Skeletal muscle satellite cell (primary cell): ENCODE results near the gene ASB1.

Source experiments
- H3K27me3 ChIP-seq: 2 replicates; pipeline ENCODE4 v1.7.0; 2013; ENCODE audit warnings: low read length; ENCODE audit not compliant: control insufficient read depth, insufficient read depth
- H3K36me3 ChIP-seq: 2 replicates; pipeline ENCODE4 v1.7.0; 2013; ENCODE audit warnings: mild to moderate bottlenecking, control low read depth, low read length; ENCODE audit not compliant: insufficient read depth
- H3K4me1 ChIP-seq: 2 replicates; pipeline ENCODE4 v1.7.0; 2013; ENCODE audit warnings: low read length; ENCODE audit not compliant: control insufficient read depth, insufficient read depth
- H3K4me2 ChIP-seq: 2 replicates; pipeline ENCODE4 v1.7.0; 2013; ENCODE audit warnings: mild to moderate bottlenecking, low read length
- H3K4me3 ChIP-seq: 2 replicates; pipeline ENCODE4 v1.7.0; 2013; ENCODE audit warnings: low read length
- H3K9ac ChIP-seq: 2 replicates; pipeline ENCODE4 v1.7.0; 2013; ENCODE audit warnings: mild to moderate bottlenecking, low read depth, low read length, moderate library complexity
- H3K9me3 ChIP-seq: replicated peaks from 2 replicates; pipeline ENCODE4 v1.7.0; 2013; ENCODE audit warnings: mild to moderate bottlenecking, control low read depth, low read length

ASB1 gene

GRCh38 chr2:238406221-238406997 lies 20.3 kb upstream of the ASB1 start:
- H3K36me3 ChIP-seq = peaks cover 10% of the 10 kb centered on the region
- no peaks in the 10 kb centered on the region for H3K9me3 ChIP-seq
- no peaks in the 10 kb centered on the region for H3K4me1 ChIP-seq
- H3K4me3 ChIP-seq = no peak overlapping the region
- H3K27me3 ChIP-seq = no peaks in the 10 kb centered on the region
- no peak overlapping the region for H3K4me2 ChIP-seq
- H3K9ac ChIP-seq = no peak overlapping the region

- Histone ChIP-seq H3K4me3 (no peak overlapping the region), H3K4me2 (no peak overlapping the region), H3K4me1 (no peaks in the 10 kb centered on the region), H3K27me3 (no peaks in the 10 kb centered on the region), H3K36me3 (peaks cover 5% of the 10 kb centered on the region), H3K9me3 (no peaks in the 10 kb centered on the region), H3K9ac (no peak overlapping the region)
Observed at GRCh38 chr2:238406998-238407285, 19.8 kb upstream of the ASB1 start.

GRCh38 chr2:238407566-238407965 lies 19.2 kb upstream of the ASB1 start:
- Histone ChIP-seq H3K9ac (no peak overlapping the region), H3K4me1 (no peaks in the 10 kb centered on the region), H3K36me3 (peaks cover 5% of the 10 kb centered on the region), H3K27me3 (no peaks in the 10 kb centered on the region), H3K4me3 (no peak overlapping the region), H3K9me3 (no peaks in the 10 kb centered on the region), H3K4me2 (no peak overlapping the region)

- Histone ChIP-seq H3K27me3 (no peaks in the 10 kb centered on the region), H3K9me3 (no peaks in the 10 kb centered on the region), H3K4me2 (no peak overlapping the region), H3K36me3 (no peaks in the 10 kb centered on the region), H3K4me3 (no peak overlapping the region), H3K4me1 (no peaks in the 10 kb centered on the region), H3K9ac (no peak overlapping the region)
Observed at GRCh38 chr2:238408615-238409340, 17.9 kb upstream of the ASB1 start.

GRCh38 chr2:238409341-238410199 lies 17.2 kb upstream of the ASB1 start:
- no peaks in the 10 kb centered on the region for H3K9me3 ChIP-seq
- no peaks in the 10 kb centered on the region for H3K36me3 ChIP-seq
- no peak overlapping the region for H3K9ac ChIP-seq
- no peaks in the 10 kb centered on the region for H3K4me1 ChIP-seq
- no peak overlapping the region for H3K4me3 ChIP-seq
- H3K27me3 ChIP-seq = no peaks in the 10 kb centered on the region
- H3K4me2 ChIP-seq = no peak overlapping the region

GRCh38 chr2:238412067-238412767 lies 14.5 kb upstream of the ASB1 start:
- Histone ChIP-seq H3K4me3 (no peak overlapping the region), H3K36me3 (no peaks in the 10 kb centered on the region), H3K4me2 (no peak overlapping the region), H3K4me1 (no peaks in the 10 kb centered on the region), H3K27me3 (no peaks in the 10 kb centered on the region), H3K9ac (no peak overlapping the region), H3K9me3 (no peaks in the 10 kb centered on the region)

GRCh38 chr2:238413368-238413767 lies 13.4 kb upstream of the ASB1 start:
- H3K4me2 ChIP-seq = no peak overlapping the region

GRCh38 chr2:238415036-238415764 lies 11.5 kb upstream of the ASB1 start:
- Histone ChIP-seq H3K36me3 (no peaks in the 10 kb centered on the region), H3K9ac (no peak overlapping the region), H3K9me3 (no peaks in the 10 kb centered on the region), H3K4me1 (peaks cover 2% of the 10 kb centered on the region), H3K27me3 (no peaks in the 10 kb centered on the region), H3K4me3 (no peak overlapping the region), H3K4me2 (no peak overlapping the region)

More at GRCh38 chr2:238413368-238413767, 13.4 kb upstream of the ASB1 start:
- Histone ChIP-seq H3K36me3 (no peaks in the 10 kb centered on the region), H3K9ac (no peak overlapping the region), H3K9me3 (no peaks in the 10 kb centered on the region), H3K4me1 (no peaks in the 10 kb centered on the region), H3K27me3 (no peaks in the 10 kb centered on the region), H3K4me3 (no peak overlapping the region)

GRCh38 chr2:238415893-238416292 lies 10.8 kb upstream of the ASB1 start:
- no peak overlapping the region for H3K4me3 ChIP-seq
- peaks cover 2% of the 10 kb centered on the region for H3K4me1 ChIP-seq
- no peaks in the 10 kb centered on the region for H3K9me3 ChIP-seq
- H3K9ac ChIP-seq = no peak overlapping the region
- no peaks in the 10 kb centered on the region for H3K36me3 ChIP-seq
- H3K4me2 ChIP-seq = no peak overlapping the region
- no peaks in the 10 kb centered on the region for H3K27me3 ChIP-seq

GRCh38 chr2:238418196-238418998 lies 8.3 kb upstream of the ASB1 start:
- peaks cover 7% of the 10 kb centered on the region for H3K4me1 ChIP-seq
- no peaks in the 10 kb centered on the region for H3K9me3 ChIP-seq

More at GRCh38 chr2:238418196-238418998, 8.3 kb upstream of the ASB1 start:
- H3K4me3 ChIP-seq = no peak overlapping the region
- no peaks in the 10 kb centered on the region for H3K27me3 ChIP-seq
- H3K36me3 ChIP-seq = no peaks in the 10 kb centered on the region
- H3K4me2 ChIP-seq = no peak overlapping the region
- H3K9ac ChIP-seq = no peak overlapping the region
